Head of caudate nucleus (tissue), 42 donors: ENCODE results near the gene KIF17.

Experiments
- DNase-seq, 42 donors: peaks; one replicate each; pipeline versions ENCODE4 v3.0.0 to v3.0.0-alpha.2; 2020 to 2021; ENCODE audit warnings: mixed read lengths in 7 of 42
- intact Hi-C: fragments of 100-400 bp; cut with DNase I; formaldehyde crosslinking; loops from one replicate; pipeline ENCODE4 v1.15.0; 2022

The KIF17 gene

DNA sequence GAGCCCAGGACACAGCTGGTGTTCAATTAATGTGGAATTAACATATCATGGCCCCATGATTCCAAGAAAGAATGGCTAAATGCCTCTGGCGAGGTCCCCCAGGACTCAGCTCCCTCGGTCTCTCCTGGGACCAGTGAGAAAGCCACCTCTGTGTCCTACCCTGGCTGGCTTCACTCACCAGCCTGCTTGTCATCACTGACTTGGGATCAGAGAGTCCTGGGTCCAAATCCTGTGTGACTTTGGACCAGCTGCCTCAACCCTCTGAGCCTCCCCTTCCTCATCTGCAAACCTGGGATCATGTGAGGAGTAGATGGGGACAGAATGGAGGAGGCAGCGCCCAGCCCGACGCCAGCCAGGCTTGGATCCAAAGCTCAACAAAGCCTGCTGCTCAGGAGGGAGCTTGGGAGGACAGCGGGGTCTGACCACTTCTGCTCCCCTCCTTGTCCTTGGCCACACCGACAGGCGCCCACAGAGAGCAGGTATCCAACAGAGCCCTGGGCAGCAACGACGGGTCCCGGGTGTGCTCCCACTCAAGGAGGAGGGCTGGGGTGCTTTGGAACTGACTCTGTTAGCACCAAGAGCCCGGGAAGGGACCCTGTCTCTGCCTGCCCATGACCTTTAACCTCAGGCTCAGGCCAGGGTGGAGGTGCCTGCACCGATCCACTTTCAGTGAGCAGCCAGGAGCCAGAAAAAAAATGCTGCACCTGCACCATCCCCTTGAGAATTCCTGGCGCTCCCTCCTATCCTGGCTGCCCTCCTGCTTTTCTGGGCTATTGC, 11.5 kb upstream of the KIF17 start:
- intact Hi-C loops, result no loop called here
- peak in 13 of 42 donors; percentile 0 to 41 (median 24) for DNase-seq

DNA sequence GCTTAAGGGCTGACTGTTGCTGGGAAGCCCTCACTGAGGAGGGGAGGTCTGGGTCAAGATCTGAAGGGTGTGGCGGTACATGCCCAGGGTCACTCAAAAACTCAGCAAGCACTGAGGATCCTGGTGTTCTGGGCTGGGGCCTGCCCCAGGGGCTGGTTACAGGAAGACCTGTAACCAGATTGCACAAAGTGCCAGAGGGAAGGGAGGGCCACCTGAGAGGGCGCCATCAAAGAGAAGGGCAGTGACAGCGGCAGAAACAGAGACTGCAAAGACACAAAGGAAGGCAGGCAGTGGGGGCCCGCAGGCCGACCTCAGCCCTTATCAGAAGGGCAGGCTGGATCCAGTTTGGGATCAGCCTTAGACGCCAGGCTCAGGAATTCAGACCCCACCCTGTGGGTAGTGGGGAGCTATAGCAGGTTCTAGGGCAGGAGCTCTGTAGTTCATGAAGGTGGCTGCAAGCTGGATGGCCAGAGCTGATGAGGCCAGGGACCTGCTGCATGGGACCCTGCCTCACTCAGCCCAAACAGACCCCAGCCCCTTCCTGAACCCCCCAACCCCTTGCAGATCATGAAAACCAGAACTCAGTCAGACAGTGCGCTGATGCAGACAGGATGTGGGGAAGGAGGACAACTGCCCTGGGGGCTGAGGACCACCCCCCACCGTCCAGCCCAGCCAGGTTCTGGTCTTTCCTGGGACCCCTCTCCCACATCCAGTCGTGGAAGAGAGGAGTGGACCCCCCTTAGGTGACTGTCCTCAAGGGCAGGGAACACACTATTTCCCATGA, 10.8 kb upstream of the KIF17 start:
- DNase-seq, result peak in 12 of 42 donors; percentile 1 to 29 (median 8)
- intact Hi-C loops, result no loop called here

GRCh38 chr1:20727746-20728316, 10.0 kb upstream of the KIF17 start:
- intact Hi-C loops, result no loop called here

DNA sequence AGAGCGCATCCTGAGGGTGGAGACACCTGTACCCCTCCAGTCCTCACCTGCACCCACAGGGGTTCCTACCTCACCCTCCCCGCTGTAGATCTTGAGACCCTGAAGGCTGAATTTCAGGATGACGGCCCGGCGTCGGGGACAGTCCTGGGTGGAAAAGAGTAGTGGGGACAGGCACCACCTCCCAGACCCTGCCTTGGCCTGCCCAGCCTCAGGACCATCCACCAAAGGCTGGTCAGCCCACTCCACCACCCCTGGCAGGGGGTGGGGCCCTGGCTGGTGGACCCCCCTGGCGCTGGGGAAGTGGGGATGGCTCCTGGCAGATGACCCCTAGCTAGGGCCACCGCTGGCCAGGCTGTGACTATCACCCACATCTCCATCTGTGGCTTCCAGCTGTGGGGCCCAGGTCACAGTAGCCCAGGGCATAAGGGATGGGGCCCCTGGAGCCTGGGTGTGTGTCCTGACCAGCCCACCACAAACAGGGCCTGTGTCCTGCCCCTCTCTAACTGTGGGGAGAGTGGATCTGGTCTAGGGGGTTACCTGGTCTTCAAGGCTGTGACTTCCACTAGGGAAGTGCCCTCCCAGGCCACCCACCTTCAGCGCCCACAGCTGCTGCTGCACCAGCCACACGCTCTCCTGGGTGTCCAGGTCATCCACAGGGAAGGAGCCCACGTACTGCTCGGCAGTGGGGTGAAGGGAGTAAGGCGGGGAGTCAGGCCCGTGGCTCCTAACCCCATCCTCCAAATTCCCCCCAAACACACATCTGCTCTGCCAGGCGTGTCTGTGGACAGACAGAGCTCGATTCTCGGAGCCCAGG, 9.3 kb upstream of the KIF17 start:
- DNase-seq, result peak in 11 of 42 donors; percentile 4 to 41 (median 17)
- intact Hi-C loops, result no loop called here

More at GRCh38 chr1:20727746-20728316, 10.0 kb upstream of the KIF17 start:
- peak in 21 of 42 donors; percentile 14 to 67 (median 54) for DNase-seq

DNA sequence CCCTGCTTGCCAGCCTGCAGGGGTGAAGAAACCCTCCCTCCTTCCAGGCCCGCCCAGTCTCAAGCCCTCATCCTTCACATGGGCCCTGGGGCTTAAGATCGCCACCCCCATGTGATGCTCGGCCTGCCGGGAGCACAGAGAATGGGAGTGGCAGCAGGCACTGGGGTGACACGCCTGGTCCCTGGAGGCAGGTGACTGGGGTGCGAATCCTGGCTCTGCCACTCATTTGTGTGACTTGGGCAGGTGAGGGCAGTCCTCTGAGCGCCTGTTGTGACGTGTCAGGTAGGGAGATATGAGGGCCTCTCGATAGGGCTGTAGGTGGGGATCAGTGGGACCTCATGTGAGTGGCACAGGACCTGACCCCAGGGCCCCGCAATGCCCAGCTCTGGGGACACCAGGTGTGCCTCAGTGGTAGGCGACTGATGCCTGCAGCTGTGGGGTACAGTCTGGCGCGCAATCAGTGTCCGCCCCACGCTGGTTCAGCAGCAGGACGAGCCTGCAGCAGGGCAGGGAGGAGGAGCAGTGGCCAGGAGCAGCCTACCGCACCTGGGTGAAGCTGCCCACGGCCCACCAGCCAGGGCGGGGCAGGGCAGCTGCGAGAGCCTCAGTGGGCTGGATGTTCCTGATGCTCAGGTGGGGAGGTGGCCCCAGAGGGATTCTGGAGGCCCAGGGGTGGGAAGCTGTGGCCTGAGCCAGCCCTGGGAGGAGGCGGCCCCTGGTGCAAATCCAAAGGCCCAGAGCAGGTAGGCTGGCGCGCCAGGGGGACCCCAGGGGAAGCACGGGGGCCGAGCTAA, 8.5 kb upstream of the KIF17 start:
- intact Hi-C loops, result no loop called here
- peak in 16 of 42 donors; percentile 0 to 35 (median 13) for DNase-seq

DNA sequence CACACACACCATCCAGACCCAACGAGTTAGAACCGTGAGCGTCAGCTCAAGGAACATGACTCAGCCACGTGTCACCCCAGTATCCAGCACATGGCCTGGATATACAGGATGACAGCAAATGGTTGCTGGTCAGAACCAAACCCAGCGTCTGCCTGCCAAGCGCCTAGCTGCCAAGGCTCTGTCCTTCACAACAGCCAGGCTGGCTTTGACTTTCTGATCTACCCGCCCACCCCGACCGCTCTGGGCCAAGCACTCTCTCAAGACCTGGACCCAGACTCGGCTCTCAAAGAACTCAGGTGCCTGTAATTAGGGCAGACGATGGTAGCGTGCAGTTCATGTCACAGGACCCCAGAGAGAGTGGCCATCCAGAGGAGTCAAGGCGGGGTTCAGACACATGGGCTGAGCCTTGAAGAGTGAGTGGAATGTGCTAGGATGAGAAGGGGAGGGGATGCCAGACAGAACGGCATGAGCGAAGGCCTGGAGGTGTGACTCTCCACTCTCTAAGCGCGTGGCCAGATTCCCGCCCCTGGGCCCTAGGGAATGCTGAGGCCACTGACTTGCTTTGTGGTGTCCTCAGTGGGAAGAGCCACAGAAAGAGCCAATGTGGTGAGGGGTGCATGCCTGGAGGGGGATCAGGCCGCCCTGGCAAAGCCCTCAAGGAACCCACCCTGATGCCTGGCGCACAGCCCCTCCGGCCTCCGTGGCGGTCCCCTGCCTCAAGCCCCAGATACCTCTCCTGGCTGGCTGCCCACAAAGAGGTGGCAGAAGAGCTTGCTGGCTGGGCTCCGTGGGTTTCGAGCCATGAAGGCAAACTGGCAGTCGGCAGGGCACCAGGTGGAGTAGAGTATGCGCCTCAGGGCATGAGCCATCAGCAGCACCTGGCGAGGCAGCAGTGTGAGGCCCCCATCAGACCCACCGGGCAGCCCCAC, 7.6 kb upstream of the KIF17 start:
- intact Hi-C loops, result no loop called here
- DNase-seq, result peak in 16 of 42 donors; percentile 2 to 48 (median 32)

- peak in 13 of 42 donors; percentile 0 to 35 (median 7) for DNase-seq
- intact Hi-C loops, result no loop called here
Measured at GRCh38 chr1:20724364-20725188, 6.8 kb upstream of the KIF17 start.

DNA sequence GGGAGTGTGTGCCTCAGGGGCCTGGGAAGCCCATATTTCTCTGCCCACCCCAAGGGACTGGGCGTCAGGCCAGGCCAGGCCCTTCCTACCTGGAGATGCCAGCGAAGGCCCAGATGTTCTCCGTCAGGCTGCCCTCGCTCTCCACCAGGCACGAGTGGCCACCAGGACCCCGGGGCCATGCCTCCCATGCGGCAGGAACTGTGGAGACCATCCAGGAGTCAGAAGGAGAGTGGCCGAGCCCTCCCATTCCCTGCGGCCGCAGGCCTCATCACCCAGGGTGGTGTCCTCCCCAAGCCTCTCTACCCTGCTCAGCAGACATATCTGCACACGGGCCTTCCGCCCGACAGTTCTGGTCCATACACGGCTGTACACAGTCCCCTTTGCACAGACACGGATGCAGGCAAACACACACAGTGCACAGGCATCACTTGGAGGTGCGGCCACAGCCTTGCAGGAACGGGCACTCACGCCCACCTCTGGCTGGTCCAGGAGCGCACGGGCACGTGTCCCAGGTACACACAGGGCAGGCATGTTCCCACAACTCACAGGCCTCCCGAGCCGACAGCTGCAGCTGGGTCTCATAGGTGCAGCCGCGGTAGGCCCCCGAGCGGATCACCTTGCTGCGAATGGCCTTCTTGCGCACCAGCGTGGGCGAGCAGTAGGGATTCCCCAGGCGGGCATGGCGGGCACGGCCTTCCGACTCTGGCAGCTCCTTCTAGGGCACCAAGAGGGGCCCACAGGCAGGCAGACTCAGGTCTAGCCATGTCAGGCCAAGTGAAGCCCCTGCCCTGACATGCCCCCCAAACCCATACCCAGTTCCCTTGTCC, 5.9 kb upstream of the KIF17 start:
- intact Hi-C loops, result no loop called here
- peak in 17 of 42 donors; percentile 1 to 40 (median 13) for DNase-seq

DNA sequence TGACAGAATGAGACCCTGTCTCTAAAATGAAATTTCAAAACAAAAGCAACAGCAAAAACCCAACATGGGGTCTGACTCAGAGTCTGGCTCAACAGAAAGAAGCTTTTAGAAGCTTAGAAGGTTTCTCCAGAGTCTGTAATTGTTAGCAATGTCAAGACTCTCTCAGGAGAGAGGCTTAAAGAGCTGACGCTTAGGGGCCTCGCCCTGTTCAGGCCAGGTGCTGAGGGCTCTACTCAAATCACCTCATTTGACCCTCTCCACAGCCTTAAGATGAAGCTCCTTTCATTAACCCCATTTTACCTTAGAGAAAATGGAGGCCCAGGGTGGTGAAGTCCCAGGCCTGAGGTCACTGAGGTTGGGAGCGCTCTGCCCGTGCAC, 5.3 kb upstream of the KIF17 start:
- intact Hi-C loops, result no loop called here
- peak in 4 of 42 donors; percentile 0 to 1 (median 0) for DNase-seq

DNA sequence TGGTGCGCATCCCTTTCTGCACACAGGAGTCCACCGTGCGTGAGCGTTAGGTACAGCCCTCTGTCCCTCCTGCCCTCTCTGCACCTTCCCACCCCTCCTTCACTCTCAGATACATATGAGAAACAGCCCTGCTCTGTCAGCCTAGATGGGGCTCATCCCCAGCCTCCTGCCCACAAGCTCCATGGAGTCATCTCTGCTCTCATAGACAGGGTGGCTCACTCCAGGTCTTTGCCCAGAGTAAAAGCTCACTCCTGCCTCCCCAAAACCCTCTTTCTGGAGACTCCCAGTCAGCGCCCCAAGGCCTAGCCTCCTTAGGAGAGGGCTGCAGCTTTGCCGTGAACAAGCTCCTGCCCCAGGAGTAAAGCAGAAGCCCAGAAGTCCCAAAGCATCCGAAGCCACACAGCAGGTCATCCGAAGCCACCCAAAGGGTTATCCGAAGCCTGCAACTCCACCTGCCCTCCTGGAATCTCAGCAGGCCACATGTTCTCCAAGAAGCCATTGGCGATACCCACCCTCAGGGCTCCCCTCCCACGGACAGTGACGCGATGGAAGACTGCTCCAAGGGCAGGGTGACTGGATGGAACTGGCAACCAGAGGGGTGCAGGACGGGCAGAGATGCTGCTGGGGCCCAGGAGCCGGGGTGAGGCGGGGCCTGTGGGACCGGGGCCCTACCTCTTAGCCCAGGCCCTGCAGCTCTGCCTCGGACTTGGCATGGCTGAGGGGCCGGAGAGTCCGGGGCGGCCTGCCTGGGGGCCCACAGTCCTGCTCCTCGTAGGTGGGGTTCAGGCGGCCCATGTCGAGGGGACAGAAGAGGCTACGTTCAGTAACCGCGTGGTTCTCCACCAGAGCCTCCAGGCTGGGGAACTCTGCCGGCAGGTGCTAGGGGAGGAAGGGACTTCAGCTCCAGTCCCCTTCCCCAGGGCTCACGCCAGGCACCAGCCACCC, 3.6 kb upstream of the KIF17 start:
- DNase-seq, result peak in 20 of 42 donors; percentile 0 to 33 (median 10)
- intact Hi-C loops, result no loop called here

DNA sequence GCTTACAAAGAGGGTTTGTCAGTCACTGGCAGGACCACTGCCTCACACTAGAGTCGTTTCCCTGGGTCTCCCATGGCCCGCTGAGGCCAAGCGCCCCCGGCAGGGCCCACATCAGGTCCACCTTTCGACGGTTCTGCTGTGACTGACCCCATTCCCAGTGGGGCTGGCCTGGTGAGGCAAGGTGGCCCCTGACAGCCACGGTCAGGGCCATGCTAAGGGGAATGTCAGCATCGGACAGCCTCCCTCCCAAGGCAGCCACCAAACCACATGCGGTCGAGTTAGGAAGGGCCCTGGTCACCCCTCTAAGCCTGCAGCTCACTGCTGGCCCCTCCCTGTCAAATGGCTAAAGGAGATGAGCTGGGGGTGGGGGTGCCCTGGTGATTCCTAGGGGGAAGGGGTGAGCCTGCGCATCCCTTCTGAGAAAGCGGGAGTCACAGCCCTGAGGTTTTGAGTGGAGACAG, 2.9 kb upstream of the KIF17 start:
- peak in 12 of 42 donors; percentile 0 to 33 (median 4) for DNase-seq
- intact Hi-C loops, result no loop called here

DNA sequence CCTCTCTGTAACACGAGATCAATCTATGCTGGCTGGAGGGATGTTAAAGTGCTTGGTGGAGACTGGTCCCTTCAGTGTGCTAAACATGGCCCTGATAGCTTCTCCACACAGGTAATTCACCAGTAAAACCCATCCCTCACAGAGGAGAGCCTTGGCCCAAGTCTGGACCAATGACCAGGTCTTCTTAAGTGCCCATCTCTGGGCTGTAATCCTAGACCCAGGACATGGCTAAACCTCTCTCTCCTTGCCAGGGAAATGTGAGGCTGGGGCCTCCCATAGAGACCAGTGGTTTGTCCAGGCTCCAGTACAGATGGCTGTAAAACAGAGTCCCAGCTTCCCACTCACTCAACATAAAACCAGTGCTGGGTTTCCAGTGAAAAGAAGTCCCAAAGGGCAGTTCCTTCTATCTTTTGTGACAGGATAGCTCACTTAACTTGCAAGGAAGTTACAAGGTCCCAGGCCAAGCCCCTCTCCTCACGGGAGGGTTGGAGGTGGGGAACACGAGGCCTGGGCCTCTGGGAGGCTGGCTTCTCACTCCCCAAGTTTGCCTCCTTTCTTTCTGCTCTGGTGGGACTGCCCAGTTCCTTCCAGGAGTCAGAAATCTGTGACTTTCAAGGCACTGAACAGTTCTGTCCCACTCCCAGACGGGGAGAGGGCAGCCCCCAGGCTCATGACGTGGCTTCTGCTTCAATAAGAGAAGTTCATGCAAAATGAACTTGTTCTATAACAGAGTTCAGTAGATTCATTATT, 2.2 kb upstream of the KIF17 start:
- DNase-seq, result peak in 8 of 42 donors; percentile 2 to 39 (median 7)
- intact Hi-C loops, result no loop called here

GRCh38 chr1:20719261-20719660, 1.5 kb upstream of the KIF17 start:
- intact Hi-C loops, result no loop called here
- DNase-seq, result peak in 2 of 42 donors; percentile 4
